Neutrophil (primary cell): ENCODE results near the gene BSG.

Experiments
- H3K27ac ChIP-seq: fragments of 200-600 bp; sonication (generic); 2 replicates; pipeline ENCODE4 v1.5.1; 2016; ENCODE audit warnings: mild to moderate bottlenecking, moderate library complexity
- H3K27me3 ChIP-seq: fragments of 200-600 bp; sonication (generic); 2 replicates; pipeline ENCODE4 v1.6.0; 2016; ENCODE audit warnings: mild to moderate bottlenecking
- H3K36me3 ChIP-seq: fragments of 200-600 bp; sonication (generic); 2 replicates; pipeline ENCODE4 v1.5.1; 2017
- H3K4me1 ChIP-seq, 2 experiments: fragments of 200-600 bp in 1 of 2; sonication (generic) in 1 of 2; 1 replicate in 1 of 2; 2 replicates in 1 of 2; pipeline versions ENCODE4 v1.5.1 to v1.6.1; 2013 to 2016; ENCODE audit warnings: low read depth in 1 of 2, low read length in 1 of 2, mild to moderate bottlenecking in 1 of 2, moderate library complexity in 1 of 2; ENCODE audit not compliant: control insufficient read depth in 1 of 2, insufficient read depth in 1 of 2
- H3K4me3 ChIP-seq, 2 experiments: fragments of 200-600 bp in 1 of 2; sonication (generic) in 1 of 2; 1 replicate in 1 of 2; 2 replicates in 1 of 2; pipeline ENCODE4 v1.5.1; 2013 to 2016; ENCODE audit warnings: low read depth in 1 of 2, low read length in 1 of 2, mild to moderate bottlenecking in 1 of 2, moderate library complexity in 1 of 2
- H3K9me3 ChIP-seq: fragments of 200-600 bp; sonication (generic); 2 replicates; pipeline ENCODE4 v1.5.1; 2016
- CTCF ChIP-seq: fragments of 200-600 bp; sonication (generic); IDR thresholded peaks from 2 replicates; pipeline ENCODE4 v1.5.1; 2016; ENCODE audit warnings: antibody characterized with exemption

BSG gene

DNA sequence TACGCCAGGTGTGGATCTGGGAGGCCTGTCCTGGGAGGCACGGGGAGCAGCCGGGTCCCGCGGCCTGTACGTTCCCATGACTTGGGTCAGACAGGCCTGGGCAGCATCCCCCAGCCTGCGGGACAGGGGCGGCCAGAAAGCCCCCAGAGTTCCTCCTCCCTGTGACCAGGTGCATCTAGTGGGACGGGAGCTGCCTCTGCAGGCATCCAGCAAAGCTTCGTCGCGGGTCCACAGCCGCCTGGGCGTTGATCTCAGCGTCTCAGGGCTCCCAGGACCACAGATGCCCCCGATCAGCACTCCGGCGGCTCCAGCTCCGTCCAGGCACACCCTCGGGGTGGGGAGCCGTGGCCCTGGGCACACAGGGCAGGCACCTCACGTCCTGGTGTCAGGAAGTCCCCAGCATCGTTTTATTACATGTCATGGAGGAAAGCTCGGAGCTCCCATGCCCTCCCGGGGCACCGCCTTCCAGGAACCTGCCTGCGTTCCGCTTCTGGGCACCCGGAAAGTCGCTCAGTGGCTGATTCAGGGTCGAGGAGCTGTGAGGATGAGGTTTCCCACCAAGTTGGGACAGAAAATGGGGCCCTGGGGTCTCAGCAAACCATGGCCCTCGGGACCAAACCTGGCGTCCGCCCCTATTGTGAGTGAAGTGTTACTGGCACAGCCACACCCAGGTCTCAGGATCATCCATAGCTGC is 30.1 kb upstream of the BSG start:
- Histone ChIP-seq H3K27me3 (peaks cover 19% of the 10 kb centered on the region), H3K27ac (no peak overlapping the region), H3K36me3 (peaks cover 51% of the 10 kb centered on the region), H3K4me1 (no peaks in the 10 kb centered on the region), H3K9me3 (no peaks in the 10 kb centered on the region), H3K4me3 (no peak overlapping the region)
- TF ChIP-seq CTCF, result no peak

DNA sequence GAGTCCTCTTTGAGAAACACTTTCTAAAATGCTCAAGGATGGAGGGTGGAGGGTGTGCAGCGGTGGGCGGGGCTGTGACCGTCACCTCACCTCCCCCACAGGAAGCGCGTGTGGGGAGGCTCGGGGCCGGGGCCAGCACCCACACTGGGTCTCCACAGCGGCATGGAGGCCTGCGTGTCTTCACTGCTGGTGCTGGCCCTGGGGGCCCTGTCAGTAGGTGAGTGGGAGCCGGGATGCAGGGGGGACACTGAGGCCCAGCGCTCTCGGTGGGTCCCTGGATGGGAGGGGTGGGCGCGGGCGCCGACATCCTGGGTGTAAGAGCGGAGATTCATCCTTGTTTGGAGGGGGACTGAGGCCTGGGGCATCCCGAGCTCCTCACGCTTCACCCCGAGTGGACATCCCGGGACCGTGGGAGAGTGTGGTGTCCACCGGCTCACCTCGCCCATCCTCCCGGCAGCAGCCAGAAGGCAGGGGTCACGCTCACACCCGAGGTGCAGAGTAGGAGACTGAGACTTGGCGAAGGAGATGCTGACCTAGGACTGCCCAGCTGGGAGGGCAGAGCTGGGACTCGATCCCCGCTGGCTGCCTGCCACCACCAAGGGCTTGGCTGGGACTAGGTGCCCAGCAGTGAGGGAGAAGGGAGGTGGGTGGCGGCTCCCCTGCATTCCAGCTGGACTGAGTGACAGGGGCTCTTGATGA is 28.3 kb upstream of the BSG start, which contains the start of gene GZMM:
TSS of gene GZMM (plus strand) at position 144 of the 699 bp plus-strand sequence. CDS start at position 163, 19 bp downstream.
- Histone ChIP-seq H3K27me3 (peaks cover 19% of the 10 kb centered on the region), H3K9me3 (no peaks in the 10 kb centered on the region), H3K4me3 (no peak within 1 kb of the TSS), H3K27ac (no peak within 1 kb of the TSS), H3K4me1 (no peaks in the 10 kb centered on the region), H3K36me3 (peaks cover 35% of the 10 kb centered on the region)
- no peak for TF ChIP-seq CTCF

GRCh38 chr19:547117-547516 is 25.3 kb upstream of the BSG start:
- peaks cover 3 to 5% of the 10 kb centered on the region in 2 experiments for H3K4me1 ChIP-seq
- TF ChIP-seq CTCF, result no peak

GRCh38 chr19:547836-548720 is 24.3 kb upstream of the BSG start:
- Histone ChIP-seq H3K27ac (no peak overlapping the region), H3K4me1 (peaks cover 3 to 5% of the 10 kb centered on the region in 2 experiments), H3K36me3 (peaks cover 4% of the 10 kb centered on the region), H3K27me3 (peaks cover 19% of the 10 kb centered on the region), H3K4me3 (no peak overlapping the region), H3K9me3 (no peaks in the 10 kb centered on the region)
- TF ChIP-seq CTCF, result no peak

More at GRCh38 chr19:547117-547516, 25.3 kb upstream of the BSG start:
- Histone ChIP-seq H3K27ac (no peak overlapping the region), H3K27me3 (peaks cover 19% of the 10 kb centered on the region), H3K4me3 (no peak overlapping the region), H3K36me3 (peaks cover 13% of the 10 kb centered on the region), H3K9me3 (no peaks in the 10 kb centered on the region)
